ENCODE results near the gene RFC3.

DNA sequence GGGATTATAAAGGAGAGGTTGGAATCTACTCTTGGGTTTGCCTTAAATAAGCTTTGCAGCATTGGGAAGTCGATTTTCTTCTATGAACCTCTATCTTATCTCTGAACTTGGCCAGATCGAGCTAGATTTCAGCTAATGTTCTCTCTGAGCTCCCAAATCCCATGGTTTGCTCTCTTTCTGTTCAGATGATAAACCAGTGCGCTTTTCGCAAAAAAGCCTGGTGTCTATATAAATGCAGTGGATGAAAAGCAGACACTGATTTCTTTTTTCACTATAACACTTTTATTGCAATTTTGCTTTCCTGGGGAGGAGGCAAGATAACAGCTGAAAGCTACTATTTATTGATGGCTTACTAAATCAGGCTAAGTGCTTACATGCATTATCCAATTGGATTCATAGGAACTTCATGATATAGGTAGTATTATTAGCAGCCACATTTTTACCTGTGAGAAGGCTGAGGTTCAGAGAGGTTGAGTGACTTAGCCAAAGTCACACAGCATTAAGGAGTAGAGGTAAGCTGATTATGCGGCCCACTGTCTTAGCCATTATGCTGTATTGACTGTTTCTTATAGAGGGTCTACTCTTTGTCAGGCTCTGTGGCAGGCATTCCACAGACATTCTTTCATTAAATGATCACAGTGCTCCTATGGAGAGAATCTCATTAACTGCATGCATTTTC lies 58.9 kb downstream of the RFC3 start:
- TF ChIP-seq, protein P1, sequence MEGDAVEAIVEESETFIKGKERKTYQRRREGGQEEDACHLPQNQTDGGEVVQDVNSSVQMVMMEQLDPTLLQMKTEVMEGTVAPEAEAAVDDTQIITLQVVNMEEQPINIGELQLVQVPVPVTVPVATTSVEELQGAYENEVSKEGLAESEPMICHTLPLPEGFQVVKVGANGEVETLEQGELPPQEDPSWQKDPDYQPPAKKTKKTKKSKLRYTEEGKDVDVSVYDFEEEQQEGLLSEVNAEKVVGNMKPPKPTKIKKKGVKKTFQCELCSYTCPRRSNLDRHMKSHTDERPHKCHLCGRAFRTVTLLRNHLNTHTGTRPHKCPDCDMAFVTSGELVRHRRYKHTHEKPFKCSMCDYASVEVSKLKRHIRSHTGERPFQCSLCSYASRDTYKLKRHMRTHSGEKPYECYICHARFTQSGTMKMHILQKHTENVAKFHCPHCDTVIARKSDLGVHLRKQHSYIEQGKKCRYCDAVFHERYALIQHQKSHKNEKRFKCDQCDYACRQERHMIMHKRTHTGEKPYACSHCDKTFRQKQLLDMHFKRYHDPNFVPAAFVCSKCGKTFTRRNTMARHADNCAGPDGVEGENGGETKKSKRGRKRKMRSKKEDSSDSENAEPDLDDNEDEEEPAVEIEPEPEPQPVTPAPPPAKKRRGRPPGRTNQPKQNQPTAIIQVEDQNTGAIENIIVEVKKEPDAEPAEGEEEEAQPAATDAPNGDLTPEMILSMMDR (conservative IDR thresholded peaks at IDR 0.05 in 1 of 2, IDR thresholded peaks at IDR 0.05 in 1 of 2; ENCODE audit: extremely low read depth in 1 of 2, insufficient read depth in 1 of 2, low read depth in 1 of 2, low read length in 2 of 2): no peak
- TF ChIP-seq EZH2 (IDR thresholded peaks at IDR 0.05; ENCODE audit: borderline replicate concordance, low read length): no peak

All from mammary epithelial cell (primary cell).